ENCODE data around the gene SFN. TPM values are rescaled to one million over a fixed set of nuclear protein-coding genes. Genes with fewer than 3 reads are reported as not detected.
"Not testable (repeated sequence)": the region's sequence is repeated elsewhere in the genome, so short reads cannot be mapped to it uniquely, and the experiment has no call there.

The SFN gene
- total RNA-seq, 1 experiment from 2014 or later: 1.0 TPM

- no peak for DNase-seq (ENCODE audit: low spot score)
These were observed 23.6 kb upstream of the SFN start for GRCh38 chr1:26839339-26839722.

DNA sequence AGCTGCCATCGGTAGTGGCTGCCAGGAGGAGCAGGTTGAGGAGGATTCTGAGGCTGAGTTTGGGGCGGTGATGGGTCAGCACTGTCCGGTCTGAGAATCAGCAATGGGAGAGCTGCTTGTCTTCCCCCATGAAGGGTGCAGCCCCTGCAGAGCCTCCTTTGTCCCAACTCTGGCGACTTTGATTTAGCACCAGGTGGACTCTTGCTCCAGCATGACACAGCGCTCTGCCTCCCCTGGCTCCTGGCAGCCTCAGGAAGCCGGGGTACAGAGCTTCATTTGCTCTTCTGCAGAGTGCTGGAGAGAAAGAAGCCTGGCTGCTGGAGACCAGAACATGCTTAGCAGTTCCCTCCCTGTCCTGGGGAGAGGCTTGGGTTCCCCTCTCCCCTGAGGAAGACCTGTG, 23.2 kb upstream of the SFN start:
- DNase-seq (ENCODE audit: low spot score): no peak

GRCh38 chr1:26844424-26845196, 18.3 kb upstream of the SFN start:
- DNase-seq (ENCODE audit: low spot score): no peak

DNA sequence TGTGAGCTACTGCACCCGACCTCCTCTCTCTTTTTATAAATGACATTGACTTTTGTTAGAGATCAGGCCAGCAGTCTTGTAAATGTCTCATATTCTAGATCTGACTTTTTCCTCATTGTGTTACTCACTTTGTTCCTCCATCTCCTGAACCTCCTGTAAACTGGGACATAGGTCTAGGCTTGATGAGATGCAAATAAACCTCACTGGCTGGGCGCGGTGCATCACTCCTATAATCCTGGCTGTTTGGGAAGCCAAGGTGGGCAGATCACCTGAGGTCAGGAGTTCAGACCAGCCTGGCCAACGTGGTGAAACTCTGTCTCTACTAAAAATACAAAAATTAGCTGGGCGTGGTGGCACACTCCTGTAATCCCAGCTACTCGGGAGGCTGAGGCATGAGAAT, 15.1 kb upstream of the SFN start:
- not testable (repeated sequence) for DNase-seq (ENCODE audit: low spot score)

DNA sequence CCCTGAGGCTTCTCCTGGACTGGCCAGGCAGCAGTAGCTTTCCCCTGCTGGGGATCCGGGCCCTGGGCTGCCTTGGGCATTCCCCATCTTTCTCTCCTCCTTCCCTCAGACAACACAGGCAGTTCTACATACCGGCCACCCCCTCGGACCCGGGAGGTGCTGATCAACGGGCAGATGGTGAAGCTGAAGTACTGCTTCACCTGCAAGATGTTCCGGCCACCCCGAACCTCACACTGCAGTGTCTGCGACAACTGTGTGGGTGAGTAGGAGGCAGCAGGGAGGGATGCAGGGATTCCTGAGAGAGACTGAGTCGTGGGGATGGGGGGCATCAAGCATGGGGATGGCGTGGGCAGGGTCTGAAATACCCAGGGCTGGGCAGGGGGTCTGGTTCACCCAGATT, 14.4 kb upstream of the SFN start:
- no peak for DNase-seq (ENCODE audit: low spot score)

GRCh38 chr1:26848941-26849774, 13.8 kb upstream of the SFN start:
- DNase-seq (ENCODE audit: low spot score): peak; percentile 79

- DNase-seq (ENCODE audit: low spot score): no peak
These were observed 11.8 kb upstream of the SFN start for GRCh38 chr1:26851106-26851684.

DNA sequence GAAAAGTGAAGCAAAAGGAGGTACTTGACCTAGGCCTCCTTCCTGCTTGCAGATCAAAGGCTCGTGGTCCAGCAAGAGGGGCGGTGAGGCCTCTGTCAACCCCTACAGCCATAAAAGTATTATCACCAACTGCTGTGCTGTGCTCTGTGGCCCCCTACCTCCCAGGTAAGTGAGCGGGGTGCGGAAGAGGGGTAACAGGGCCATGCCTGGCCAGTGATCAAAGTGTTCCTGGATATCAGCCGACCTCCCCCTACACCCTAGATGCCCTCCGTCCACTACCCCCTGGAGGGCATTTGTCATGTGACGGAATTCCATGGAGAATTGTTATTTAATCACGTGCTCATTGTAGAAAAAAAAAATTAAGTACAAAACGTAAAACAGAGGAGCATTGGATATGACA, 10.2 kb upstream of the SFN start:
- DNase-seq (ENCODE audit: low spot score): no peak

DNA sequence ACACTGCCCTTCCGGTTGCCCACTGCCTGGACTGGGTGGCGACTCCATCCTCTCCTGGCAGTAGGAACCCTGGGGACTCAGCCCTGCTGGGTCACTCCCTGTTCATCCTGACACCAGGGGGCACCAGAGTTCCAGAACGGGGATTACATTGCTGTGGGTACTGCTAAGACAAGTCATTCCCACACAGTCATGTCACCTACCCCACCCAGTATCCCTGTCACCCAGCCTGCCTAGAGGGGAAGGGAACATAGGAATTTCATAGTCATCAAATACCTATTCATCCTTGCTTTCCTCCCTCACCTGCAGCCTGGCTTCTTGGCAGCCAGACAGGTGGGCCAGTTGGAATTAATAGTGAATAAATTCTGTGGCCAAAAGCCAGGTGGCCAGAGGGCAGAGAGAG, 9.8 kb upstream of the SFN start:
- peak; percentile 80 for DNase-seq (ENCODE audit: low spot score)

GRCh38 chr1:26853600-26853999, 9.3 kb upstream of the SFN start:
- DNase-seq (ENCODE audit: low spot score): no peak

GRCh38 chr1:26854906-26855305, 8.0 kb upstream of the SFN start:
- no peak for DNase-seq (ENCODE audit: low spot score)

DNA sequence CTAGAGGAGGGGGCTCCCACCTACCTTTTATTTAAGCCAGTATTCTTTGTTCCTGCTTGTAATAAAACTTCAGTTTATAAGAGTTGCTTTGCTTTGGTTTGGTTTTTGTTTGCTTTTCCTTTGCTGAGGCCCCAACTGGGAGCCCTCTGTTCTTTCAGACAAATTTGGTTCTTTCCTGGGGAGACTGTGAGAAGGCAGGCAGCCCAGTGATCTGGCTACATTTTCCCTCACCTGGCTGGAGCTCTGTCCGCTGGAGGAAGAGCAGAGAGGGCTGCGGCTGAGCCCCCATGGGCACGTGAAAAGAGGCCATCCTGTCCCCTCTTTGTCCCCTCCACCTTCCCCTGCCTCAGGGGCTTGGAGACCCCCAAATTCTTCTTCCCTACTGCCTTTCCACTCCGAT, 7.3 kb upstream of the SFN start:
- DNase-seq (ENCODE audit: low spot score): no peak

DNA sequence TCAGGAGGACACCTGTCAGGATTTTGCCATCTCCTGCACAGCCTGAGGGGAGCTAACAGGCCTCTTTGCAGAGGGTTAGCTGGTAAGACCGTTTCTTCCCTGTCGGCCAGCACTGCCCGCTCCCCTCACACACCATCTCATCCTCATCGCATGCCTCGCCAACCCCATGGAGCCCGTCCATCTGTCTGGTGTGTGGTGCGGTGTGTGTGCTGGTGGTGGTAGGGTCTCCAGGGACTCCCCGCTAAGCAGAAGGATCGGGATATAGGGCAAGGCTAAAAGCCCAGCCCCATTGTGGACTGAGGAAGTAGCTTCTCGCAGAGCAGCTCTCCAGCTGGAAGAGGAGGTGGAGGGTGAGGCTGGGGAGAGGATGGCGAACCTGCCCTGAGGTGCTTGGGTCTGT, 6.8 kb upstream of the SFN start:
- DNase-seq (ENCODE audit: low spot score): no peak

- no peak for DNase-seq (ENCODE audit: low spot score)
These were observed 6.1 kb upstream of the SFN start for GRCh38 chr1:26856604-26857469.

- DNase-seq (ENCODE audit: low spot score): no peak
These were observed 5.4 kb upstream of the SFN start for GRCh38 chr1:26857473-26858060.

- no peak for DNase-seq (ENCODE audit: low spot score)
These were observed 4.8 kb upstream of the SFN start for GRCh38 chr1:26858160-26858559.

GRCh38 chr1:26858891-26859640, 3.9 kb upstream of the SFN start:
- DNase-seq (ENCODE audit: low spot score): no peak

GRCh38 chr1:26861286-26861701, 1.7 kb upstream of the SFN start:
- no peak for DNase-seq (ENCODE audit: low spot score)

DNA sequence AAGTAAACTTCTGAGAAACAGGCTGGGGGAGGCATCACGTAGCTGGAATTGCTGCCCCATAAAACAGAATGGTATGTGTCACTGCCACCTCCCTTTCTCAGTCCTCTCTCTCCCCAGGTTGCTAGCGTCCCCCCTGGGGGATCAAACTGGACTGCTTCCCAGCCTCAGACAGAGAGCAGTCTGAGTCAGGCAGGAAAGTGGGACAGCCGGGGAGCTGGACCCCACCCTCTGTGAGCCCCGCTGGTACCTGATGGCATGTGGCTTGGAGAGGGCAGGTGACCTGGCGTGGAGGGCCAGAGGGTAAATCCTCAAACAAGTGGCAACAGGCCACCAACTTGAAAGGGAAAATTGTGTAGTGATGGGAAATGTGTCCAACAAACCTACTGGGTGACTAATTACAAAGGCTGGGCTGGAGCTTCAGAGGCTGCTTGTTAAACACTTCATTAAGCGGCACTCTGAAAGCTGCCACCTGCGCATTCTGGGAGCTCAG, 1.0 kb upstream of the SFN start:
- DNase-seq (ENCODE audit: low spot score): no peak

GRCh38 chr1:26863685-26864077, 732 bp downstream of the SFN start:
- DNase-seq (ENCODE audit: low spot score): no peak

Data from H4 (cell line).